AG04450 (cell line): ENCODE results near the gene CD44. TPM values are rescaled to one million over a fixed set of nuclear protein-coding genes. Genes with fewer than 3 reads are reported as not detected.

Experiments used
- CTCF ChIA-PET: fragments of 300-600, 350-600 bp; formaldehyde crosslinking; extraction: SDS; loops from one replicate; lab custom pipeline; 2022; ENCODE audit warnings: antibody characterized with exemption, inconsistent platforms; lab: Charles Lee
- POLR2A ChIA-PET: fragments of 350-600 bp; formaldehyde crosslinking; extraction: SDS; loops from one replicate; lab custom pipeline; 2021; ENCODE audit warnings: antibody characterized with exemption, inconsistent platforms; lab: Yijun Ruan, JAX
- DNase-seq: peaks from one replicate; pipeline ENCODE4 v3.0.0-alpha.2; 2011; ENCODE audit warnings: low read depth, low spot score
- H3K27ac ChIP-seq: one replicate; pipeline ENCODE4 v1.5.1; 2012; ENCODE audit warnings: low read depth, low read length, control low read depth
- H3K27me3 ChIP-seq: one replicate; pipeline ENCODE4 v1.6.0; 2012; ENCODE audit warnings: low read length; ENCODE audit not compliant: control insufficient read depth, insufficient read depth
- H3K4me3 ChIP-seq: 2 replicates; pipeline ENCODE4 v1.5.1; 2011; ENCODE audit warnings: mild to moderate bottlenecking, low read depth, low read length, control low read depth
- H3K9me3 ChIP-seq: 2 replicates; pipeline ENCODE4 v1.5.1; 2012; ENCODE audit warnings: low read length; ENCODE audit not compliant: control insufficient read depth, insufficient read depth
- CTCF ChIP-seq: IDR thresholded peaks from 2 replicates; pipeline ENCODE4 v1.5.1; 2011; ENCODE audit warnings: low read depth, low read length, control low read depth, inconsistent platforms
- polyA plus RNA-seq: library from polyadenylated mRNA; depleted of rRNA; stranded (reverse); fragments of >200 nt; gene quantifications from 2 replicates; pipeline ENCODE4 v1.2.3, GENCODE V29; 2011

Gene CD44
- polyA plus RNA-seq, 1 experiment: 1,817 TPM

- no peak for TF ChIP-seq CTCF
- Histone ChIP-seq H3K27me3 (no peaks in the 10 kb centered on the region), H3K27ac (no peak overlapping the region), H3K4me3 (no peak overlapping the region), H3K9me3 (no peaks in the 10 kb centered on the region)
- ChIA-PET CTCF (interaction anchor here (0.7 to 1.0 kb wide), 2 partner anchors 20 to 134 kb away, joined by 3 read pairs; no protein-coding TSS in a partner anchor), POLR2A (no interaction called here)
- DNase-seq: no peak
Observed at GRCh38 chr11:35257281-35257680, 118.3 kb downstream of the CD44 start.

GRCh38 chr11:35259529-35259928, 120.6 kb downstream of the CD44 start:
- H3K27ac ChIP-seq: no peak overlapping the region
- no peak overlapping the region for H3K4me3 ChIP-seq
- no peaks in the 10 kb centered on the region for H3K27me3 ChIP-seq
- POLR2A ChIA-PET: no interaction called here
- CTCF ChIA-PET: no interaction called here
- no peak for DNase-seq
- no peak for TF ChIP-seq CTCF
- no peaks in the 10 kb centered on the region for H3K9me3 ChIP-seq

- TF ChIP-seq CTCF: no peak
- ChIA-PET POLR2A (interaction anchor here (0.6 to 0.7 kb wide), 2 partner anchors 14 to 96 kb away, joined by 3 to 4 read pairs; no protein-coding TSS in a partner anchor), CTCF (interaction anchor here (1.0 kb wide), 1 partner anchor 131 kb away, joined by 3 read pairs; no protein-coding TSS in a partner anchor)
- Histone ChIP-seq H3K27me3 (no peaks in the 10 kb centered on the region), H3K4me3 (no peak overlapping the region), H3K9me3 (no peaks in the 10 kb centered on the region), H3K27ac (peak overlapping the region; percentile 59)
- DNase-seq: peak; percentile 72
Observed at GRCh38 chr11:35260342-35260985, 121.5 kb downstream of the CD44 start.

GRCh38 chr11:35261197-35261596, 122.2 kb downstream of the CD44 start:
- no peak for TF ChIP-seq CTCF
- ChIA-PET POLR2A (interaction anchor here (0.7 kb wide), 1 partner anchor 14 kb away, joined by 3 read pairs; no protein-coding TSS in a partner anchor), CTCF (interaction anchor here (1.0 kb wide), 1 partner anchor 130 kb away, joined by 3 read pairs; no protein-coding TSS in a partner anchor)
- H3K27ac ChIP-seq: no peak overlapping the region
- H3K4me3 ChIP-seq: no peak overlapping the region
- no peaks in the 10 kb centered on the region for H3K9me3 ChIP-seq
- H3K27me3 ChIP-seq: no peaks in the 10 kb centered on the region
- no peak for DNase-seq

GRCh38 chr11:35262056-35262455, 123.1 kb downstream of the CD44 start:
- Histone ChIP-seq H3K27ac (no peak overlapping the region), H3K9me3 (no peaks in the 10 kb centered on the region), H3K4me3 (no peak overlapping the region), H3K27me3 (no peaks in the 10 kb centered on the region)
- TF ChIP-seq CTCF: no peak
- CTCF ChIA-PET: no interaction called here
- POLR2A ChIA-PET: no interaction called here
- DNase-seq: no peak
